GM12872 (cell line): ENCODE measurements around the gene BMP8B.

Experiments used
- CTCF ChIP-seq: IDR thresholded peaks from 3 replicates; pipeline ENCODE4 v1.5.1; 2011; ENCODE audit warnings: low read depth, mild to moderate bottlenecking, low read length, moderate library complexity; ENCODE audit not compliant: insufficient read depth

Gene BMP8B

GRCh38 chr1:39735731-39736130 lies 52.9 kb downstream of the BMP8B start:
- TF ChIP-seq CTCF, result no peak

- TF ChIP-seq CTCF, result no peak
Observed at GRCh38 chr1:39733161-39733560, 55.5 kb downstream of the BMP8B start.

GRCh38 chr1:39732730-39733129 lies 55.9 kb downstream of the BMP8B start:
- no peak for TF ChIP-seq CTCF

- TF ChIP-seq CTCF, result no peak
Observed at GRCh38 chr1:39729842-39730241, 58.8 kb downstream of the BMP8B start.

- no peak for TF ChIP-seq CTCF
Observed at GRCh38 chr1:39729030-39729429, 59.6 kb downstream of the BMP8B start.

GRCh38 chr1:39727932-39728317 lies 60.7 kb downstream of the BMP8B start:
- TF ChIP-seq CTCF, result no peak

GRCh38 chr1:39727221-39727931 lies 61.3 kb downstream of the BMP8B start:
- TF ChIP-seq CTCF, result no peak
